Activated naive CD4-positive, alpha-beta T cell treated with anti-CD3 and anti-CD28 coated beads, Interleukin-2, amount 50 U/mL, for 72 hours (primary cell): Measurements from ENCODE around the gene FIP1L1. TPM values are rescaled to one million over a fixed set of nuclear protein-coding genes. Genes with fewer than 3 reads are reported as not detected.
"Not testable (repeated sequence)": the region's sequence is repeated elsewhere in the genome, so short reads cannot be mapped to it uniquely, and the experiment has no call there.

Experiments used
- ATAC-seq, 2 donors: fragments of 150-1000 bp; cut with Tn5 transposase; 2 replicates each; pipeline ENCODE4 v1.10.0; 2021; ENCODE audit warnings: mild to moderate bottlenecking in 2 of 2, moderate library complexity in 2 of 2
- DNase-seq, 2 donors: peaks; one replicate each; pipeline ENCODE4 v3.0.0; 2021 to 2022; ENCODE audit warnings: low spot score in 2 of 2
- H3K27ac Mint-ChIP-seq, 2 donors: one replicate each; pipeline ENCODE4 v1.8.0; 2022; ENCODE audit warnings: mild to moderate bottlenecking in 2 of 2, mixed read lengths in 2 of 2
- H3K36me3 Mint-ChIP-seq, 2 donors: one replicate each; pipeline ENCODE4 v1.8.0; 2022; ENCODE audit warnings: mixed read lengths in 2 of 2
- H3K9me3 Mint-ChIP-seq, 2 donors: one replicate each; pipeline ENCODE4 v1.8.0; 2022; ENCODE audit warnings: mixed read lengths in 2 of 2
- total RNA-seq, 2 donors: library from RNA; stranded (reverse); gene quantifications; one replicate each; pipeline ENCODE4 v1.2.3, GENCODE V29; 2022

The FIP1L1 gene
- total RNA-seq = 10 to 100 TPM; 76.3 to 83.8 TPM

- H3K9me3 Mint-ChIP-seq = no peaks in the 10 kb centered on the region
- H3K27ac Mint-ChIP-seq = peak within 1 kb of the TSS; percentile 96 to 98
- DNase-seq (peak; percentile 96), ATAC-seq (peak; percentile 95 to 96)
- peaks cover 16 to 20% of the 10 kb centered on the region in 2 donors for H3K36me3 Mint-ChIP-seq
Measured at GRCh38 chr4:53377319-53378170, at the start of gene FIP1L1. TSS of gene FIP1L1 (plus strand) at chr4:53377641. CDS start at chr4:53377839, 198 bp downstream.

GRCh38 chr4:53334916-53335315 is 42.5 kb upstream of the FIP1L1 start:
- H3K9me3 Mint-ChIP-seq, H3K27ac Mint-ChIP-seq, DNase-seq, ATAC-seq: not testable (repeated sequence)
- H3K36me3 Mint-ChIP-seq = peaks cover 11 to 21% of the 10 kb centered on the region in 2 donors

- ATAC-seq = not testable (repeated sequence)
Measured at GRCh38 chr4:53340145-53340544, 37.3 kb upstream of the FIP1L1 start.

GRCh38 chr4:53346392-53346791 is 31.0 kb upstream of the FIP1L1 start:
- not testable (repeated sequence) for H3K27ac Mint-ChIP-seq, H3K9me3 Mint-ChIP-seq, DNase-seq, ATAC-seq
- peaks cover 42 to 83% of the 10 kb centered on the region in 2 donors for H3K36me3 Mint-ChIP-seq

More at GRCh38 chr4:53340145-53340544, 37.3 kb upstream of the FIP1L1 start:
- H3K9me3 Mint-ChIP-seq = peaks cover 13 to 14% of the 10 kb centered on the region in 2 donors
- not testable (repeated sequence) for DNase-seq, H3K27ac Mint-ChIP-seq
- peaks cover 42 to 59% of the 10 kb centered on the region in 2 donors for H3K36me3 Mint-ChIP-seq

GRCh38 chr4:53346920-53347852 is 30.3 kb upstream of the FIP1L1 start:
- peak overlapping the region in 1 of 2 donors; percentile 15 for H3K27ac Mint-ChIP-seq
- peaks cover 38 to 80% of the 10 kb centered on the region in 2 donors for H3K36me3 Mint-ChIP-seq
- ATAC-seq (no peak), DNase-seq (no peak)
- peaks cover 3% of the 10 kb centered on the region in 2 donors for H3K9me3 Mint-ChIP-seq

GRCh38 chr4:53348046-53348445 is 29.4 kb upstream of the FIP1L1 start:
- Mint-ChIP-seq H3K9me3 (no peaks in the 10 kb centered on the region), H3K27ac (no peak overlapping the region), H3K36me3 (peaks cover 38 to 80% of the 10 kb centered on the region in 2 donors)
- DNase-seq = no peak
- no peak for ATAC-seq

- Mint-ChIP-seq H3K36me3 (peaks cover 37 to 74% of the 10 kb centered on the region in 2 donors), H3K27ac (peak overlapping the region in 1 of 2 donors; percentile 79), H3K9me3 (no peaks in the 10 kb centered on the region)
- no peak for ATAC-seq
- DNase-seq = no peak
Measured at GRCh38 chr4:53349091-53349491, 28.4 kb upstream of the FIP1L1 start.

- DNase-seq (no peak), ATAC-seq (no peak)
- Mint-ChIP-seq H3K27ac (no peak overlapping the region), H3K9me3 (peaks cover 0 to 5% of the 10 kb centered on the region in 2 donors), H3K36me3 (peaks cover 14 to 53% of the 10 kb centered on the region in 2 donors)
Measured at GRCh38 chr4:53354012-53354722, 23.3 kb upstream of the FIP1L1 start.

GRCh38 chr4:53355930-53356521 is 21.4 kb upstream of the FIP1L1 start:
- no peak overlapping the region for H3K27ac Mint-ChIP-seq
- ATAC-seq = no peak

GRCh38 chr4:53361451-53361850 is 16.0 kb upstream of the FIP1L1 start:
- ATAC-seq (no peak), DNase-seq (no peak)
- Mint-ChIP-seq H3K27ac (no peak overlapping the region), H3K9me3 (no peaks in the 10 kb centered on the region), H3K36me3 (peaks cover 22 to 24% of the 10 kb centered on the region in 2 donors)

More at GRCh38 chr4:53355930-53356521, 21.4 kb upstream of the FIP1L1 start:
- DNase-seq = no peak
- peaks cover 14 to 40% of the 10 kb centered on the region in 2 donors for H3K36me3 Mint-ChIP-seq
- H3K9me3 Mint-ChIP-seq = peaks cover 0 to 5% of the 10 kb centered on the region in 2 donors

- no peaks in the 10 kb centered on the region for H3K9me3 Mint-ChIP-seq
Measured at GRCh38 chr4:53362093-53362492, 15.3 kb upstream of the FIP1L1 start.

GRCh38 chr4:53364624-53365023 is 12.8 kb upstream of the FIP1L1 start:
- DNase-seq (no peak), ATAC-seq (no peak)
- Mint-ChIP-seq H3K36me3 (peaks cover 22 to 27% of the 10 kb centered on the region in 2 donors), H3K9me3 (no peaks in the 10 kb centered on the region), H3K27ac (peak overlapping the region in 1 of 2 donors; percentile 96)

More at GRCh38 chr4:53362093-53362492, 15.3 kb upstream of the FIP1L1 start:
- no peak overlapping the region for H3K27ac Mint-ChIP-seq
- peaks cover 22 to 27% of the 10 kb centered on the region in 2 donors for H3K36me3 Mint-ChIP-seq
- DNase-seq (no peak), ATAC-seq (no peak)

- no peak for ATAC-seq
Measured at GRCh38 chr4:53365121-53365485, 12.3 kb upstream of the FIP1L1 start.

GRCh38 chr4:53365486-53366300 is 11.7 kb upstream of the FIP1L1 start, which contains the start of gene SCFD2:
TSS of gene SCFD2 (minus strand) at chr4:53366061.
- Mint-ChIP-seq H3K27ac (peak within 1 kb of the TSS; percentile 96 to 97), H3K36me3 (peaks cover 16 to 27% of the 10 kb centered on the region in 2 donors)

More at GRCh38 chr4:53365121-53365485, 12.3 kb upstream of the FIP1L1 start:
- DNase-seq = peak in 1 of 2 donors; percentile 24
- Mint-ChIP-seq H3K27ac (peak overlapping the region; percentile 90 to 96), H3K9me3 (no peaks in the 10 kb centered on the region), H3K36me3 (peaks cover 22 to 27% of the 10 kb centered on the region in 2 donors)

GRCh38 chr4:53366301-53366716 is 11.1 kb upstream of the FIP1L1 start:
- Mint-ChIP-seq H3K9me3 (no peaks in the 10 kb centered on the region), H3K36me3 (peaks cover 16 to 27% of the 10 kb centered on the region in 2 donors), H3K27ac (peak overlapping the region; percentile 96 to 97)
- ATAC-seq (peak; percentile 46 to 51), DNase-seq (no peak)

More at GRCh38 chr4:53365486-53366300, 11.7 kb upstream of the FIP1L1 start, which contains the start of gene SCFD2:
- ATAC-seq (peak; percentile 99), DNase-seq (peak; percentile 89 to 96)
- no peaks in the 10 kb centered on the region for H3K9me3 Mint-ChIP-seq
